HFF-Myc (cell line): ENCODE data around the gene ARHGEF9.
A peak's percentile ranks its signal among the peaks of the same experiment; 100 is the strongest.
"Not testable (repeated sequence)": the region's sequence is repeated elsewhere in the genome, so short reads cannot be mapped to it uniquely, and the experiment has no call there.

Source experiments
- DNase-seq: peaks from one replicate; pipeline ENCODE4 v3.0.0-alpha.2; 2011; ENCODE audit warnings: low read depth; ENCODE audit errors: extremely low read depth
- H3K4me3 ChIP-seq: replicated peaks from 2 replicates; pipeline ENCODE4 v1.5.1; 2011; ENCODE audit warnings: low read depth, mild to moderate bottlenecking, control low read depth, low read length
- CTCF ChIP-seq: IDR thresholded peaks from 2 replicates; pipeline ENCODE4 v1.5.1; 2012; ENCODE audit warnings: mild to moderate bottlenecking, low read depth, low read length, control low read depth; ENCODE audit errors: missing control alignments

ARHGEF9 gene

DNA sequence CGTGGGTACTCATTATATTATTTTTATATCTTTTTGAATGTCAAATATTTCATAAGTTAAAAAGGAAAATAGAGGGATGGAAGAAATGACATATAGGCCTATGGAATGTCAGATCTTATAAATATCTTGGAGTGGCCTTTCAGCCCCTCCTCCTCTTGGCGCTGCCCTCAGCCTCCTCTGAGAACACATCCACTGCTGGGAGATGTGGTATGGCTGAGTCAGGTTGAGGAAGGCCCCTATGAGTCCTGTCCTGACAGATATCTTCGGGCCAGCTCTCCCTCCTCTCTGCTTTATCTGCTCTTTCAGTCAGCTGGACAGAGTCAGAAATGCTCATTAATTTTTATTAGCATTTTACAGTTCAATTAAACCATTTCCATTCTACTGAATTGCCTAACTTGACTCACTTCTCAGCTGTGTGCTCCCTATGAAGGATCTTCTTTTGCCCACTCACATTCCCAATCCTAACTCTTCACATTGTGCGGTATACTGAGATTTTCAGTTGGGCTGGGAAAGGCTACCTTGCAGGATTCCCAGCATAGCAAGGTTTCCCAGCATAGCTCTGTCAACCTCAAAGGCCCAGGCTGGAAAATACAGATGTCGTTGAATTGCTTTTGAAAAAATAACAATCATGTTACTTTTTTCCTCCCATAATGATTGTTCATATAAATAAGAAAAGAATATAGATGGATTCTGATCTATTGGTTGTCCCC lies 128.0 kb downstream of the ARHGEF9 start:
- TF ChIP-seq CTCF, result no peak
- H3K4me3 ChIP-seq, result no peak overlapping the region
- DNase-seq, result no peak

- peak; percentile 21 for DNase-seq
- no peak overlapping the region for H3K4me3 ChIP-seq
- no peak for TF ChIP-seq CTCF
Measured at GRCh38 chrX:63652086-63652765, 132.8 kb downstream of the ARHGEF9 start.

- DNase-seq, H3K4me3 ChIP-seq: not testable (repeated sequence)
Measured at GRCh38 chrX:63645748-63646147, 139.3 kb downstream of the ARHGEF9 start.

DNA sequence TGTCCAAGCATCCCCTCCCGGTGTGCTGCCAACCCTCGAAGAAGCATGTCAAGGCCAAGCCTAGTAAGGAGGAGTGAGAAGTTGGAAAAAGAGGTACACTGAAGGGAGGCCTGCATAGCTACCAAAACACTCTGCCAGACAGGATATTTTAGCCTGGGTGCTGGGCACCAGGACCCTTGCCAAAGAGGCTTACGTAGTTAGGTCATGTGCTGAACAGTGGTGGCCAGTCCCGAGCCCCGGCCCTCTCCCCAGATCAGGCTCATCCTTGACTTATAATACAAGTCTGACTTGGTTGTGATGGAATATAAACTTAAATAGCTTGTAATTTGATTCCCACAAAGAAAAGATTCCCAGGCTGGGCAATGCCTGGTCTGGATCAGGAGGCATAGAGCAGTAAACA lies 149.3 kb downstream of the ARHGEF9 start:
- no peak overlapping the region for H3K4me3 ChIP-seq
- DNase-seq, result no peak
- no peak for TF ChIP-seq CTCF

- DNase-seq, result no peak
- no peak overlapping the region for H3K4me3 ChIP-seq
- no peak for TF ChIP-seq CTCF
Measured at GRCh38 chrX:63613531-63614028, 171.4 kb downstream of the ARHGEF9 start.

DNA sequence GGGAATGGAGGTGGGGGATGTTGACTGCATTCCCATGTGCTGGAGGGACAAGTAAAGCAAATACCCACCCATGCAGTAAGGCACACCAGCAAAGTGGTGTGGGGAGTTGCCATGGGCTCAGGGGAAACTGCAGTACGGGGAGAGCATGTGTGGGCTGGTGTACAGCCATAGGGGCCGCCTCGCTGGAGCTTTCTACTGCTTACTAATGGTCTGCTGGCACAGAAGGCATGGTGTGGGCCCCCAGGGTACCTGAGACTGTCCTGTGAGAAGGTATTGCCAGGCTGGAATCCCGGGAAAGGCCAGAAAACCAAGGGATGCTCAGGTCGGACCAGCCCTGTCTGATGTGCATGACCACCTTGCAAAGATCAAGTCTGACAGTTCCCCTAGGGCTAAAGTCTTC lies 199.1 kb downstream of the ARHGEF9 start:
- no peak for TF ChIP-seq CTCF
- H3K4me3 ChIP-seq, result no peak overlapping the region
- DNase-seq, result no peak
